Placental epithelial cell (primary cell): ENCODE measurements around the gene C9orf57. TPM values are rescaled to one million over a fixed set of nuclear protein-coding genes. Genes with fewer than 3 reads are reported as not detected.

Experiments
- small RNA-seq: library from RNA; depleted of rRNA; stranded (forward); fragments of <200 nt; gene quantifications from one replicate; pipeline ENCODE3, GENCODE V24; 2012
- total RNA-seq: library from RNA; depleted of rRNA; stranded (reverse); fragments of >200 nt; gene quantifications from 2 replicates; pipeline ENCODE4 v1.2.3, GENCODE V29; 2012

C9orf57 gene, protein sequence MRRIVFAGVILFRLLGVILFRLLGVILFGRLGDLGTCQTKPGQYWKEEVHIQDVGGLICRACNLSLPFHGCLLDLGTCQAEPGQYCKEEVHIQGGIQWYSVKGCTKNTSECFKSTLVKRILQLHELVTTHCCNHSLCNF
- total RNA-seq = not detected in 2 replicates

GRCh38 chr9:72060513-72060912 is at the start of gene C9orf57:
TSS of gene C9orf57 (minus strand) at chr9:72060613. CDS start at chr9:72059331, 1,282 bp downstream.

Small RNA genes within 50 kb of the gene (small RNA-seq; reads per million reads assigned to genes)
- not detected for gene HSPB1P1

Other genes with a start within 250 kb of the C9orf57 start
- gene ABHD17B, start 149.4 kb downstream of the C9orf57 start, total RNA-seq = 12.6 and 14.1 TPM in 2 replicates
- 8.6 and 10.2 TPM in 2 replicates for gene C9orf85, start 149.0 kb downstream of the C9orf57 start, total RNA-seq
- under 0.01 and 0.11 TPM in 2 replicates for gene GDA, start 88.8 kb upstream of the C9orf57 start, total RNA-seq